HepG2 (cell line): ENCODE results near the gene ALX4. TPM values are rescaled to one million over a fixed set of nuclear protein-coding genes. Genes with fewer than 3 reads are reported as not detected.
A peak's percentile ranks its signal among the peaks of the same experiment; 100 is the strongest.

Experiments
- ATAC-seq: fragments of 200-7000 bp; cut with Tn5 transposase; 3 replicates; pipeline ENCODE4 v1.9.1; 2020; ENCODE audit warnings: mild to moderate bottlenecking, moderate library complexity
- BruUV-seq: library from RNA; stranded (reverse); fragments of 400-500 nt; replicated peaks from 2 replicates; lab custom pipeline; 2021; lab: Mats Ljungman, UMichigan
- CTCF ChIA-PET: fragments of 300-600 bp; formaldehyde crosslinking; extraction: SDS; loops from one replicate; lab custom pipeline; 2021; ENCODE audit warnings: low total read pairs, inconsistent platforms, low intra/inter-chr PET ratio; lab: Yijun Ruan, JAX
- POLR2A ChIA-PET: fragments of 350-600 bp; sonication (Branson Sonifier 250); formaldehyde crosslinking; loops from one replicate; lab custom pipeline; 2020; ENCODE audit warnings: antibody characterized with exemption, inconsistent platforms; lab: Yijun Ruan, JAX
- DNase-seq: peaks from one replicate; pipeline ENCODE4 v3.0.0-alpha.2; 2015; ENCODE audit warnings: low spot score
- FAIRE-seq: peaks from 3 replicates; lab custom pipeline; 2011; peaks lifted over from hg19 to GRCh38; lab: Jason Lieb, UNC
- H2AFZ ChIP-seq: one replicate; pipeline ENCODE4 v1.6.1; 2011; ENCODE audit warnings: low read length, inconsistent platforms
- H3K27ac ChIP-seq: fragments of 300-600 bp; 3 replicates; pipeline ENCODE4 v1.8.0; 2011; ENCODE audit warnings: mixed run types, mild to moderate bottlenecking, mixed read lengths, low read length, inconsistent platforms; ENCODE audit not compliant: insufficient read depth; ENCODE audit errors: extremely low read length
- H3K27me3 ChIP-seq, 2 experiments: fragments of 200-600 bp in 1 of 2; 2 replicates in 1 of 2; 3 replicates in 1 of 2; pipeline versions ENCODE4 v1.6.0 to v1.8.0; 2011; ENCODE audit warnings: low read length in 2 of 2, mild to moderate bottlenecking in 2 of 2, moderate library complexity in 2 of 2, inconsistent platforms in 1 of 2; ENCODE audit not compliant: insufficient read depth in 2 of 2, control insufficient read depth in 1 of 2
- H3K36me3 ChIP-seq, 2 experiments: fragments of 200-600 bp in 1 of 2; replicated peaks in 1 of 2; 2 replicates in 1 of 2; 3 replicates in 1 of 2; pipeline versions ENCODE4 v1.5.1 to v1.8.0; 2011; ENCODE audit warnings: low read length in 2 of 2, inconsistent platforms in 1 of 2; ENCODE audit not compliant: insufficient read depth in 2 of 2, control insufficient read depth in 1 of 2
- H3K4me1 ChIP-seq: 2 replicates; pipeline ENCODE4 v1.5.1; 2012; ENCODE audit warnings: low read length, inconsistent platforms; ENCODE audit not compliant: insufficient read depth
- H3K4me2 ChIP-seq: 2 replicates; pipeline ENCODE4 v1.6.0; 2011; ENCODE audit warnings: low read depth, low read length, inconsistent platforms
- H3K4me3 ChIP-seq, 3 experiments: fragments of 200-600 bp in 1 of 3; sonication (generic), shearing (Covaris generic) in 1 of 3; replicated peaks in 1 of 3; 2 replicates each; pipeline ENCODE4 v1.5.1; 2011 to 2016; ENCODE audit warnings: low read length in 3 of 3, inconsistent platforms in 2 of 3, low read depth in 2 of 3, mild to moderate bottlenecking in 2 of 3, control low read depth in 1 of 3, mixed read lengths in 1 of 3; ENCODE audit not compliant: insufficient read depth in 1 of 3
- H3K79me2 ChIP-seq: one replicate; pipeline ENCODE4 v1.6.1; 2011; ENCODE audit warnings: low read length, inconsistent platforms; ENCODE audit not compliant: insufficient read depth
- H3K9ac ChIP-seq: 2 replicates; pipeline ENCODE4 v1.6.0; 2011; ENCODE audit warnings: mild to moderate bottlenecking, low read depth, low read length, inconsistent platforms; ENCODE audit not compliant: insufficient read depth
- H3K9me3 ChIP-seq: 2 replicates; pipeline ENCODE4 v1.5.1; 2012; ENCODE audit warnings: mild to moderate bottlenecking, low read length
- H4K20me1 ChIP-seq: 2 replicates; pipeline ENCODE4 v1.6.0; 2011; ENCODE audit warnings: inconsistent platforms, mild to moderate bottlenecking, low read length, moderate library complexity; ENCODE audit not compliant: insufficient read depth
- ATAD3A ChIP-seq: sonication (generic); formaldehyde crosslinking; IDR thresholded peaks from 2 replicates; pipeline ENCODE4 v1.4.0; 2020; ENCODE audit warnings: missing genetic modification reagents
- ELF4 ChIP-seq: sonication (generic); formaldehyde crosslinking; IDR thresholded peaks from 2 replicates; pipeline ENCODE4 v1.5.0; 2020; ENCODE audit warnings: missing genetic modification reagents, mild to moderate bottlenecking, moderate library complexity, borderline replicate concordance
- GMEB1 ChIP-seq: sonication (generic); formaldehyde crosslinking; IDR thresholded peaks from 2 replicates; pipeline ENCODE4 v1.5.1; 2020; ENCODE audit warnings: missing genetic modification reagents, mild to moderate bottlenecking, borderline replicate concordance
- KLF11 ChIP-seq: IDR thresholded peaks from 2 replicates; pipeline ENCODE4 v1.6.1; 2016; ENCODE audit warnings: missing compliant biosample characterization
- RFXAP ChIP-seq: sonication (generic); formaldehyde crosslinking; IDR thresholded peaks from 2 replicates; pipeline ENCODE4 v1.4.0; 2020; ENCODE audit warnings: missing genetic modification reagents, borderline replicate concordance
- SNAI1 ChIP-seq: sonication (generic); formaldehyde crosslinking; IDR thresholded peaks from 2 replicates; pipeline ENCODE4 v1.5.0; 2020; ENCODE audit warnings: mild to moderate bottlenecking, missing genetic modification reagents, borderline replicate concordance
- SOX13 ChIP-seq, 3 experiments: fragments of 450-650 bp in 1 of 3; sonication (generic) in 1 of 3; formaldehyde crosslinking in 1 of 3; IDR thresholded peaks in 2 of 3; conservative IDR thresholded peaks in 1 of 3; 2 replicates each; pipeline versions ENCODE4 v1.5.0 to v1.6.1; 2016 to 2020; ENCODE audit warnings: antibody characterized with exemption in 1 of 3, mild to moderate bottlenecking in 1 of 3, missing compliant biosample characterization in 1 of 3, missing genetic modification reagents in 1 of 3, moderate library complexity in 1 of 3
- ZNF432 ChIP-seq: sonication (generic); formaldehyde crosslinking; IDR thresholded peaks from 2 replicates; pipeline ENCODE4 v1.5.0; 2020; ENCODE audit warnings: missing genetic modification reagents, mild to moderate bottlenecking, borderline replicate concordance
- WGBS: methylation state at CpG from one replicate; pipeline ENCODE4 v1.1.6; 2017; ENCODE audit warnings: low lambda C conversion rate; 5-methylcytosine and 5-hydroxymethylcytosine counted together
- in situ Hi-C: cut with HindIII; loops from 2 replicates; pipeline ENCODE4 v1.10.0; 2017; ENCODE audit warnings: low pct_unique_long_range_greater_than_20kb; ENCODE audit not compliant: extremely low pct_ligation_motif_present
- intact Hi-C: fragments of 100-400 bp; cut with micrococcal nuclease; formaldehyde crosslinking; loops from one replicate; pipeline ENCODE4 v1.10.0; 2022; ENCODE audit not compliant: unreplicated experiment
- polyA plus RNA-seq, 8 experiments: library from polyadenylated mRNA; depleted of rRNA in 3 of 8; stranded (reverse) in 7 of 8; unstranded in 1 of 8; fragments of >200 nt; fragmentation: Illumina TruSeq in 4 of 8; extraction: Trizol in 4 of 8; gene quantifications; 2 replicates each; pipeline versions ENCODE4 v1.2.1 to v1.2.3, GENCODE V29; 2011 to 2016; ENCODE audit warnings: low read depth in 4 of 8, missing spikeins in 1 of 8, mixed read lengths in 1 of 8; ENCODE audit not compliant: insufficient read depth in 1 of 8
- total RNA-seq, 5 experiments: library from RNA; depleted of rRNA; stranded (reverse); fragments of >200 nt; fragmentation: Illumina TruSeq; extraction: Trizol; gene quantifications; 2 replicates each; pipeline ENCODE4 v1.2.3, GENCODE V29; 2016; ENCODE audit warnings: low read depth in 1 of 5
- TF ChIP-seq, protein P1 (sequence below), 2 experiments: sonication (generic) in 1 of 2; formaldehyde crosslinking in 1 of 2; IDR thresholded peaks; 2 replicates each; pipeline versions ENCODE4 v1.4.0 to v1.6.1; 2016 to 2020; ENCODE audit warnings: borderline replicate concordance in 1 of 2, low read depth in 1 of 2, mild to moderate bottlenecking in 1 of 2, missing genetic modification reagents in 1 of 2

ALX4 gene
- total and polyA plus RNA-seq, 2 of the 13 experiments (the other 11 are each of a cell fraction or from before 2014, with no cell fraction given): not detected

GRCh38 chr11:44285756-44286155 is 24.2 kb downstream of the ALX4 start:
- TF ChIP-seq, protein P1, sequence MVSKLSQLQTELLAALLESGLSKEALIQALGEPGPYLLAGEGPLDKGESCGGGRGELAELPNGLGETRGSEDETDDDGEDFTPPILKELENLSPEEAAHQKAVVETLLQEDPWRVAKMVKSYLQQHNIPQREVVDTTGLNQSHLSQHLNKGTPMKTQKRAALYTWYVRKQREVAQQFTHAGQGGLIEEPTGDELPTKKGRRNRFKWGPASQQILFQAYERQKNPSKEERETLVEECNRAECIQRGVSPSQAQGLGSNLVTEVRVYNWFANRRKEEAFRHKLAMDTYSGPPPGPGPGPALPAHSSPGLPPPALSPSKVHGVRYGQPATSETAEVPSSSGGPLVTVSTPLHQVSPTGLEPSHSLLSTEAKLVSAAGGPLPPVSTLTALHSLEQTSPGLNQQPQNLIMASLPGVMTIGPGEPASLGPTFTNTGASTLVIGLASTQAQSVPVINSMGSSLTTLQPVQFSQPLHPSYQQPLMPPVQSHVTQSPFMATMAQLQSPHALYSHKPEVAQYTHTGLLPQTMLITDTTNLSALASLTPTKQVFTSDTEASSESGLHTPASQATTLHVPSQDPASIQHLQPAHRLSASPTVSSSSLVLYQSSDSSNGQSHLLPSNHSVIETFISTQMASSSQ (IDR thresholded peaks at IDR 0.05; ENCODE audit: low read depth): no peak
- TF ChIP-seq, protein P1 (CRISPR knock-in tag; IDR thresholded peaks at IDR 0.05; ENCODE audit: borderline replicate concordance): no peak
- TF ChIP-seq GMEB1 (CRISPR knock-in tag): no peak
- TF ChIP-seq SOX13 (IDR thresholded peaks at IDR 0.05): no peak
- no peak for TF ChIP-seq SOX13 (CRISPR knock-in tag; conservative IDR thresholded peaks at IDR 0.05 in 1 of 2, IDR thresholded peaks at IDR 0.05 in 1 of 2)
- no peak for TF ChIP-seq ELF4 (CRISPR knock-in tag)
- no peak for TF ChIP-seq ZNF432
- TF ChIP-seq SNAI1 (CRISPR knock-in tag): no peak
- no peak for TF ChIP-seq ATAD3A
- no peak for TF ChIP-seq KLF11
- no peak for TF ChIP-seq RFXAP (CRISPR knock-in tag)
- Histone ChIP-seq H3K79me2 (no peaks in the 10 kb centered on the region), H3K9me3 (0 out of 2 replicates have a peak, but pooled peaks cover 7% of the 10 kb centered on the region), H3K9ac (no peak overlapping the region), H3K4me3 (no peak overlapping the region), H3K27ac (no peak overlapping the region), H2AFZ (no peak overlapping the region), H3K4me1 (peaks cover 7% of the 10 kb centered on the region; the same call in 1 of the 2 replicates), H3K27me3 (peaks cover 2 to 4% of the 10 kb centered on the region in 2 experiments; a peak in 3 of 5 replicates), H3K4me2 (no peak overlapping the region), H4K20me1 (no peaks in the 10 kb centered on the region), H3K36me3 (no peaks in the 10 kb centered on the region)
- DNase-seq (no peak), ATAC-seq (peak; percentile 64), FAIRE-seq (no peak)
- no TSS peak for BruUV-seq
- in situ Hi-C loops: loop anchor here (25.0 kb wide), 1 partner anchor 252 kb away; no protein-coding TSS in a partner anchor
- ChIA-PET CTCF (interaction anchor here (1.2 to 1.7 kb wide), 4 partner anchors 41 to 253 kb away, joined by 3 to 11 read pairs (median 4); no protein-coding TSS in a partner anchor), POLR2A (no interaction called here)
- intact Hi-C loops: loop anchor here (1.0 to 5.0 kb wide), 3 partner anchors 177 to 253 kb away; no protein-coding TSS in a partner anchor
- 0% methylated on average over 2 of the region's 2 CpGs for WGBS
